HCT116 (cell line): ENCODE results near the gene AMOTL1. TPM values are rescaled to one million over a fixed set of nuclear protein-coding genes. Genes with fewer than 3 reads are reported as not detected.

ENCODE experiments used
- ATAC-seq: fragments of 200-7000 bp; cut with Tn5 transposase; 2 replicates; pipeline ENCODE4 v1.9.1; 2020; ENCODE audit warnings: mild to moderate bottlenecking, moderate library complexity
- BruUV-seq: library from RNA; stranded (reverse); fragments of 400-500 nt; replicated peaks from 2 replicates; lab custom pipeline; 2021; lab: Mats Ljungman, UMichigan
- CTCF ChIA-PET: fragments of 300-600 bp; sonication (Branson Sonifier 250); formaldehyde crosslinking; loops from one replicate; lab custom pipeline; 2021; ENCODE audit warnings: antibody characterized with exemption; lab: Charles Lee
- POLR2A ChIA-PET: fragments of 300-600, 350-600 bp; sonication (Branson Sonifier 250); formaldehyde crosslinking; loops from one replicate; lab custom pipeline; 2021; ENCODE audit warnings: antibody characterized with exemption; lab: Charles Lee
- RAD21 ChIA-PET, 2 experiments: fragments of 300-600 bp; sonication (Branson Sonifier 250); formaldehyde crosslinking; loops; one replicate each; lab custom pipeline; 2023; ENCODE audit warnings: low total read pairs in 2 of 2; ENCODE audit not compliant: uncharacterized antibody in 2 of 2, unreplicated experiment in 2 of 2, low non-redundant PET in 1 of 2; lab: Charles Lee
- DNase-seq: peaks from one replicate; pipeline ENCODE4 v3.0.0-alpha.2; 2010; ENCODE audit warnings: low read depth, low spot score
- H2AFZ ChIP-seq: fragments of 200-600 bp; shearing (Covaris generic), sonication (generic); 2 replicates; pipeline ENCODE4 v1.6.1; 2017; ENCODE audit warnings: low read depth, mixed run types, mixed read lengths, antibody characterized with exemption, low read length; ENCODE audit not compliant: poor library complexity, severe bottlenecking
- H3K27ac ChIP-seq: 2 replicates; pipeline ENCODE4 v1.5.1; 2012; ENCODE audit warnings: low read depth, low read length
- H3K27me3 ChIP-seq: fragments of 200-600 bp; sonication (generic); 2 replicates; pipeline ENCODE4 v1.6.1; 2016; ENCODE audit warnings: mixed run types, low read length, mixed read lengths; ENCODE audit not compliant: insufficient read depth
- H3K36me3 ChIP-seq, 2 experiments: fragments of 200-500 bp in 1 of 2; fragments of 200-600 bp in 1 of 2; sonication (Bioruptor generic) in 1 of 2; sonication (generic) in 1 of 2; 2 replicates each; pipeline versions ENCODE4 v1.5.1 to v1.6.1; 2014 to 2016; ENCODE audit warnings: low read length in 2 of 2, inconsistent platforms in 1 of 2, mixed read lengths in 1 of 2, mixed run types in 1 of 2; ENCODE audit not compliant: insufficient read depth in 2 of 2, control insufficient read depth in 1 of 2
- H3K4me1 ChIP-seq, 2 experiments: fragments of 200-600 bp in 1 of 2; sonication (generic) in 1 of 2; 2 replicates each; pipeline versions ENCODE4 v1.5.1 to v1.6.1; 2012 to 2017; ENCODE audit warnings: low read length in 2 of 2, inconsistent platforms in 1 of 2, mild to moderate bottlenecking in 1 of 2, mixed read lengths in 1 of 2, mixed run types in 1 of 2, moderate library complexity in 1 of 2; ENCODE audit not compliant: insufficient read depth in 2 of 2, control insufficient read depth in 1 of 2
- H3K4me2 ChIP-seq: fragments of 200-600 bp; sonication (generic); 2 replicates; pipeline ENCODE4 v1.6.1; 2017; ENCODE audit warnings: mixed run types, low read length, mixed read lengths
- H3K4me3 ChIP-seq, 2 experiments: fragments of 200-600 bp in 1 of 2; sonication (generic) in 1 of 2; replicated peaks in 1 of 2; 2 replicates each; pipeline ENCODE4 v1.5.1; 2011 to 2016; ENCODE audit warnings: low read length in 2 of 2, control low read depth in 1 of 2, low read depth in 1 of 2, mild to moderate bottlenecking in 1 of 2, mixed read lengths in 1 of 2, mixed run types in 1 of 2
- H3K79me2 ChIP-seq: fragments of 200-600 bp; sonication (generic); 2 replicates; pipeline ENCODE4 v1.6.1; 2017; ENCODE audit warnings: mild to moderate bottlenecking, mixed run types, low read length, moderate library complexity, mixed read lengths; ENCODE audit not compliant: insufficient read depth
- H3K9ac ChIP-seq: fragments of 200-600 bp; sonication (generic); 2 replicates; pipeline ENCODE4 v1.6.1; 2016; ENCODE audit warnings: low read length, mixed read lengths
- H3K9me2 ChIP-seq: fragments of 200-600 bp; sonication (generic), shearing (Covaris generic); 2 replicates; pipeline ENCODE4 v1.6.1; 2017; ENCODE audit warnings: mixed run types, mild to moderate bottlenecking, moderate library complexity; ENCODE audit not compliant: insufficient read depth
- H3K9me3 ChIP-seq, 2 experiments: fragments of 200-500 bp in 1 of 2; fragments of 200-600 bp in 1 of 2; sonication (Bioruptor generic) in 1 of 2; sonication (generic) in 1 of 2; 2 replicates each; pipeline ENCODE4 v1.6.1; 2014 to 2017; ENCODE audit warnings: low read length in 2 of 2, mixed read lengths in 2 of 2, inconsistent platforms in 1 of 2, low read depth in 1 of 2, mild to moderate bottlenecking in 1 of 2, mixed run types in 1 of 2, moderate library complexity in 1 of 2; ENCODE audit not compliant: control insufficient read depth in 1 of 2, insufficient read depth in 1 of 2
- H4K20me1 ChIP-seq: fragments of 200-600 bp; sonication (generic), shearing (Covaris generic); 2 replicates; pipeline ENCODE4 v1.6.1; 2017; ENCODE audit warnings: mixed run types, mild to moderate bottlenecking, moderate library complexity; ENCODE audit not compliant: insufficient read depth
- CEBPB ChIP-seq: IDR thresholded peaks from 2 replicates; pipeline ENCODE4 v1.6.1; 2012; ENCODE audit warnings: low read depth
- EGR1 ChIP-seq: IDR thresholded peaks from 2 replicates; pipeline ENCODE4 v1.6.1; 2012; ENCODE audit warnings: low read depth
- ELF1 ChIP-seq: IDR thresholded peaks from 2 replicates; pipeline ENCODE4 v1.6.1; 2012; ENCODE audit warnings: low read depth, borderline replicate concordance
- JUND ChIP-seq: IDR thresholded peaks from 2 replicates; pipeline ENCODE4 v1.6.1; 2012
- POLR2A ChIP-seq: IDR thresholded peaks from 2 replicates; pipeline ENCODE4 v1.7.0; 2011; ENCODE audit warnings: borderline replicate concordance; ENCODE audit not compliant: insufficient read depth, insufficient read length; ENCODE audit errors: extremely low read depth
- POLR2AphosphoS5 ChIP-seq: IDR thresholded peaks from 2 replicates; pipeline ENCODE4 v1.6.1; 2011; ENCODE audit warnings: mild to moderate bottlenecking, low read depth, low read length, moderate library complexity
- SP1 ChIP-seq: IDR thresholded peaks from 2 replicates; pipeline ENCODE4 v1.6.1; 2012; ENCODE audit warnings: low read depth
- SRF ChIP-seq: IDR thresholded peaks from 2 replicates; pipeline ENCODE4 v1.6.1; 2012; ENCODE audit warnings: low read depth
- TCF7L2 ChIP-seq: IDR thresholded peaks from 2 replicates; pipeline ENCODE4 v1.7.0; 2011; ENCODE audit warnings: borderline replicate concordance, inconsistent platforms; ENCODE audit not compliant: insufficient read depth, insufficient read length; ENCODE audit errors: extremely low read depth
- YY1 ChIP-seq: IDR thresholded peaks from 2 replicates; pipeline ENCODE4 v1.6.1; 2011; ENCODE audit warnings: low read length, low read depth, moderate library complexity, mild to moderate bottlenecking; ENCODE audit not compliant: insufficient replicate concordance; ENCODE audit errors: extremely low read depth
- ZFX ChIP-seq: fragments of 450-650 bp; IDR thresholded peaks from 2 replicates; pipeline ENCODE4 v1.6.1; 2017
- ZNF274 ChIP-seq: fragments of 200-500 bp; sonication (Bioruptor generic); IDR thresholded peaks from 2 replicates; pipeline ENCODE4 v1.6.1; 2014; ENCODE audit warnings: mild to moderate bottlenecking, low read depth, low read length, inconsistent platforms
- intact Hi-C: fragments of 100-400 bp; cut with micrococcal nuclease; formaldehyde crosslinking; loops from 2 replicates; pipeline ENCODE4 v1.10.0; 2022
- total RNA-seq: library from RNA; stranded (reverse); gene quantifications from one replicate; pipeline ENCODE4 v1.2.1, GENCODE V29; 2021; ENCODE audit not compliant: unreplicated experiment
- TF ChIP-seq, protein P1 (sequence below): IDR thresholded peaks from 2 replicates; pipeline ENCODE4 v1.6.1; 2012; ENCODE audit warnings: low read depth

The AMOTL1 gene
- total RNA-seq, 1 experiment from 2014 or later: 27.6 TPM

DNA sequence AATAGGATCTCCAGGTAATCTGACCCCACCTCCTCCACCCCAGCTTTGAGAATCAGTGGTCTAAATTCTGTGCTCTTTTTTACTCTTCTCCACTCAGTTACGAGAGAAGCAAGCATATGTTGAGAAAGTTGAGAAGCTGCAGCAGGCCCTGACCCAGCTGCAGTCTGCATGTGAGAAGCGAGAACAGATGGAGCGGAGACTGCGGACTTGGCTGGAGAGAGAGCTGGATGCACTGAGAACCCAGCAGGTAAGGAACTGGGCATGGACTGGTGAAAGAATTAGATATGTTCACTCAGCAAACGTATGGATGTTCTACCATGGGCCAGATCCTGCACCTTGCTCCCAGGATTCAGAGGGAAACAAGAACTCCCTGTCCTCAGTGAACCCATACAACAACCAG, 85.7 kb downstream of the AMOTL1 start:
- intact Hi-C loops: no loop called here
- no peak overlapping the region for H3K4me2 ChIP-seq
- H3K9me3 ChIP-seq: no peaks in the 10 kb centered on the region
- no peaks in the 10 kb centered on the region for H3K27me3 ChIP-seq
- no peaks in the 10 kb centered on the region for H3K9me2 ChIP-seq
- no peak for ATAC-seq
- ChIA-PET RAD21 (no interaction called here), POLR2A (interaction anchor here (0.7 kb wide), 1 partner anchor 213 kb away, joined by 3 read pairs; no protein-coding TSS in a partner anchor)
- BruUV-seq: no TSS peak
- no peak for TF ChIP-seq SRF
- no peak for TF ChIP-seq POLR2A
- TF ChIP-seq YY1: no peak
- no peak for TF ChIP-seq SP1
- TF ChIP-seq ELF1: no peak
- TF ChIP-seq CEBPB: no peak
- TF ChIP-seq EGR1: no peak
- no peak for TF ChIP-seq ZNF274
- no peak for TF ChIP-seq POLR2AphosphoS5
- no peak for TF ChIP-seq JUND
- no peak for TF ChIP-seq TCF7L2
- no peak for TF ChIP-seq ZFX
- TF ChIP-seq, protein P1, sequence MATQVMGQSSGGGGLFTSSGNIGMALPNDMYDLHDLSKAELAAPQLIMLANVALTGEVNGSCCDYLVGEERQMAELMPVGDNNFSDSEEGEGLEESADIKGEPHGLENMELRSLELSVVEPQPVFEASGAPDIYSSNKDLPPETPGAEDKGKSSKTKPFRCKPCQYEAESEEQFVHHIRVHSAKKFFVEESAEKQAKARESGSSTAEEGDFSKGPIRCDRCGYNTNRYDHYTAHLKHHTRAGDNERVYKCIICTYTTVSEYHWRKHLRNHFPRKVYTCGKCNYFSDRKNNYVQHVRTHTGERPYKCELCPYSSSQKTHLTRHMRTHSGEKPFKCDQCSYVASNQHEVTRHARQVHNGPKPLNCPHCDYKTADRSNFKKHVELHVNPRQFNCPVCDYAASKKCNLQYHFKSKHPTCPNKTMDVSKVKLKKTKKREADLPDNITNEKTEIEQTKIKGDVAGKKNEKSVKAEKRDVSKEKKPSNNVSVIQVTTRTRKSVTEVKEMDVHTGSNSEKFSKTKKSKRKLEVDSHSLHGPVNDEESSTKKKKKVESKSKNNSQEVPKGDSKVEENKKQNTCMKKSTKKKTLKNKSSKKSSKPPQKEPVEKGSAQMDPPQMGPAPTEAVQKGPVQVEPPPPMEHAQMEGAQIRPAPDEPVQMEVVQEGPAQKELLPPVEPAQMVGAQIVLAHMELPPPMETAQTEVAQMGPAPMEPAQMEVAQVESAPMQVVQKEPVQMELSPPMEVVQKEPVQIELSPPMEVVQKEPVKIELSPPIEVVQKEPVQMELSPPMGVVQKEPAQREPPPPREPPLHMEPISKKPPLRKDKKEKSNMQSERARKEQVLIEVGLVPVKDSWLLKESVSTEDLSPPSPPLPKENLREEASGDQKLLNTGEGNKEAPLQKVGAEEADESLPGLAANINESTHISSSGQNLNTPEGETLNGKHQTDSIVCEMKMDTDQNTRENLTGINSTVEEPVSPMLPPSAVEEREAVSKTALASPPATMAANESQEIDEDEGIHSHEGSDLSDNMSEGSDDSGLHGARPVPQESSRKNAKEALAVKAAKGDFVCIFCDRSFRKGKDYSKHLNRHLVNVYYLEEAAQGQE: no peak
- TF ChIP-seq, all 23 proteins: peak for 0
- Histone ChIP-seq H3K27ac (no peak overlapping the region), H3K4me3 (no peak overlapping the region), H3K9ac (no peak overlapping the region), H2AFZ (no peak overlapping the region), H3K4me1 (no peaks in the 10 kb centered on the region), H3K79me2 (no peaks in the 10 kb centered on the region), H3K36me3 (no peaks in the 10 kb centered on the region), H4K20me1 (no peaks in the 10 kb centered on the region; the same call in 1 of the 2 replicates)
- DNase-seq: no peak
- CTCF ChIA-PET: no interaction called here
